ENCODE results near the gene TMEM38B. TPM values are rescaled to one million over a fixed set of nuclear protein-coding genes. Genes with fewer than 3 reads are reported as not detected.

Gene TMEM38B
- total RNA-seq, 3 donors from 2014 or later = 8.5 to 25.2 (median 22.4) TPM

DNA sequence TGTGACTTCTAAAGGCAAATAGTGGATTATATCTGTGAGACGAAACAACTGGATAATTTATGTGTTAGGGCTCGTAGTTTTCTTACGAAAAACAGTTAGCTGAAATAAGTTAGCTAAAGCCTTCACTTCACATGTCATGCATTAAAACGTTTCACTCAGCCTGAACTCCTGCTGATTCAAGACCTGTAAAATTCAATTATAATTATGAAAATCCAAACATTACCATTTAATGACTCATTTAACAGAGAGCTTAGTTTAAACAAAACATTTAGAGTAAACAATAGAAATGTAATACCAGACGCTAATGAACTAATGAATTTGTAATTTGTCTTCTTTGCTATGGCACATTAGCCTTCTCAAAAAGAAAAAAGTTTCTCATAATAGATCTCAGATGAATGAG, 30.4 kb upstream of the TMEM38B start:
- intact Hi-C loops (cut with DNase I; ENCODE audit: low total_unique reads) = no loop called here
- Histone ChIP-seq H3K4me1 (no peaks in the 10 kb centered on the region), H3K27me3 (peaks cover 0 to 7% of the 10 kb centered on the region in 2 donors), H3K36me3 (no peaks in the 10 kb centered on the region), H3K9me3 (no peaks in the 10 kb centered on the region), H3K27ac (no peak overlapping the region), H3K4me3 (no peak overlapping the region)
- TF ChIP-seq POLR2A (IDR thresholded peaks at IDR 0.05) = no peak
- no peak for TF ChIP-seq POLR2AphosphoS5 (IDR thresholded peaks at IDR 0.05)
- no peak for DNase-seq (ENCODE audit: low spot score in 2 of 2)

DNA sequence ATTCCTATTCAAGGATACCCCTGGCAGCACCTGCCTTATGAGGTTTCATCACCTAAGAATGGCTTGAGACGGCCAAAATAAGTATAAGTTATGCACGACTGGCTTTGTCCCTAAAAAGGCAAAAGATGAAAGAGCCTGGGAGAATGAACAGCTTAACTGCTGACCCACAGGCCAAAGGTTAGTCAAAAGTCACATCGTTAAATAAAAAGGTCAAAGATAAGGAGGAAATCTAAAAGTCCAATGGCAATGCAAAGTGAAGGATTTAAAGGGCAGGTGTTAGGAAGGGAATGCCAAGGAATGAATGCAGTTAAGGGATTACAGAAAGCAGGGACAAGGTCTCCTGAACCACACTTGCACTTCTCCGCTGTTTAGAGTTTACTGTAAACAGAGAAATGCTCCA, 26.5 kb upstream of the TMEM38B start:
- Histone ChIP-seq H3K9me3 (no peaks in the 10 kb centered on the region), H3K27me3 (no peaks in the 10 kb centered on the region), H3K4me3 (no peak overlapping the region), H3K4me1 (no peaks in the 10 kb centered on the region), H3K36me3 (no peaks in the 10 kb centered on the region), H3K27ac (no peak overlapping the region)
- TF ChIP-seq POLR2AphosphoS5 (IDR thresholded peaks at IDR 0.05) = no peak
- no peak for DNase-seq (ENCODE audit: low spot score in 2 of 2)
- intact Hi-C loops (cut with DNase I; ENCODE audit: low total_unique reads) = no loop called here

- TF ChIP-seq, protein P1, sequence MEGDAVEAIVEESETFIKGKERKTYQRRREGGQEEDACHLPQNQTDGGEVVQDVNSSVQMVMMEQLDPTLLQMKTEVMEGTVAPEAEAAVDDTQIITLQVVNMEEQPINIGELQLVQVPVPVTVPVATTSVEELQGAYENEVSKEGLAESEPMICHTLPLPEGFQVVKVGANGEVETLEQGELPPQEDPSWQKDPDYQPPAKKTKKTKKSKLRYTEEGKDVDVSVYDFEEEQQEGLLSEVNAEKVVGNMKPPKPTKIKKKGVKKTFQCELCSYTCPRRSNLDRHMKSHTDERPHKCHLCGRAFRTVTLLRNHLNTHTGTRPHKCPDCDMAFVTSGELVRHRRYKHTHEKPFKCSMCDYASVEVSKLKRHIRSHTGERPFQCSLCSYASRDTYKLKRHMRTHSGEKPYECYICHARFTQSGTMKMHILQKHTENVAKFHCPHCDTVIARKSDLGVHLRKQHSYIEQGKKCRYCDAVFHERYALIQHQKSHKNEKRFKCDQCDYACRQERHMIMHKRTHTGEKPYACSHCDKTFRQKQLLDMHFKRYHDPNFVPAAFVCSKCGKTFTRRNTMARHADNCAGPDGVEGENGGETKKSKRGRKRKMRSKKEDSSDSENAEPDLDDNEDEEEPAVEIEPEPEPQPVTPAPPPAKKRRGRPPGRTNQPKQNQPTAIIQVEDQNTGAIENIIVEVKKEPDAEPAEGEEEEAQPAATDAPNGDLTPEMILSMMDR (IDR thresholded peaks at IDR 0.05) = no peak
- TF ChIP-seq POLR2AphosphoS5 (IDR thresholded peaks at IDR 0.05) = no peak
- no peak for TF ChIP-seq POLR2A (IDR thresholded peaks at IDR 0.05)
- Histone ChIP-seq H3K9me3 (no peaks in the 10 kb centered on the region), H3K27ac (no peak overlapping the region), H3K27me3 (no peaks in the 10 kb centered on the region), H3K4me3 (no peak overlapping the region), H3K4me1 (no peaks in the 10 kb centered on the region), H3K36me3 (no peaks in the 10 kb centered on the region)
- intact Hi-C loops (cut with DNase I; ENCODE audit: low total_unique reads) = no loop called here
- no peak for DNase-seq (ENCODE audit: low spot score in 2 of 2)
These were observed 24.0 kb upstream of the TMEM38B start for GRCh38 chr9:105670315-105670714.

- Histone ChIP-seq H3K4me3 (no peak overlapping the region), H3K36me3 (no peaks in the 10 kb centered on the region), H3K4me1 (no peaks in the 10 kb centered on the region), H3K9me3 (no peaks in the 10 kb centered on the region), H3K27ac (no peak overlapping the region), H3K27me3 (no peaks in the 10 kb centered on the region)
- intact Hi-C loops (cut with DNase I; ENCODE audit: low total_unique reads) = no loop called here
- TF ChIP-seq POLR2AphosphoS5 (IDR thresholded peaks at IDR 0.05) (no peak), POLR2A (IDR thresholded peaks at IDR 0.05) (no peak)
- TF ChIP-seq, protein P1 (IDR thresholded peaks at IDR 0.05) = no peak
- no peak for DNase-seq (ENCODE audit: low spot score in 2 of 2)
These were observed 23.6 kb upstream of the TMEM38B start for GRCh38 chr9:105670775-105671174.

- H3K9me3 ChIP-seq = no peaks in the 10 kb centered on the region
- no peak overlapping the region for H3K4me3 ChIP-seq
- H3K27ac ChIP-seq = no peak overlapping the region
- intact Hi-C loops (cut with DNase I; ENCODE audit: low total_unique reads) = no loop called here
- no peak for DNase-seq (ENCODE audit: low spot score in 2 of 2)
- no peaks in the 10 kb centered on the region for H3K27me3 ChIP-seq
- TF ChIP-seq POLR2AphosphoS5 (IDR thresholded peaks at IDR 0.05) = no peak
- no peaks in the 10 kb centered on the region for H3K36me3 ChIP-seq
- H3K4me1 ChIP-seq = no peaks in the 10 kb centered on the region
These were observed 21.6 kb upstream of the TMEM38B start for GRCh38 chr9:105672711-105673234.

GRCh38 chr9:105673850-105674387, 20.4 kb upstream of the TMEM38B start:
- intact Hi-C loops (cut with DNase I; ENCODE audit: low total_unique reads) = no loop called here
- no peaks in the 10 kb centered on the region for H3K9me3 ChIP-seq
- no peaks in the 10 kb centered on the region for H3K27me3 ChIP-seq
- TF ChIP-seq, protein P1 (IDR thresholded peaks at IDR 0.05) = no peak
- TF ChIP-seq POLR2AphosphoS5 (IDR thresholded peaks at IDR 0.05) = no peak
- no peak for TF ChIP-seq POLR2A (IDR thresholded peaks at IDR 0.05)
- no peak overlapping the region for H3K4me3 ChIP-seq
- no peak for DNase-seq (ENCODE audit: low spot score in 2 of 2)
- no peak overlapping the region for H3K27ac ChIP-seq
- H3K4me1 ChIP-seq = no peaks in the 10 kb centered on the region
- H3K36me3 ChIP-seq = no peaks in the 10 kb centered on the region

Measured in breast epithelium (tissue), 4 donors.